ENCODE data around the gene CRHR1.

Gene CRHR1

DNA sequence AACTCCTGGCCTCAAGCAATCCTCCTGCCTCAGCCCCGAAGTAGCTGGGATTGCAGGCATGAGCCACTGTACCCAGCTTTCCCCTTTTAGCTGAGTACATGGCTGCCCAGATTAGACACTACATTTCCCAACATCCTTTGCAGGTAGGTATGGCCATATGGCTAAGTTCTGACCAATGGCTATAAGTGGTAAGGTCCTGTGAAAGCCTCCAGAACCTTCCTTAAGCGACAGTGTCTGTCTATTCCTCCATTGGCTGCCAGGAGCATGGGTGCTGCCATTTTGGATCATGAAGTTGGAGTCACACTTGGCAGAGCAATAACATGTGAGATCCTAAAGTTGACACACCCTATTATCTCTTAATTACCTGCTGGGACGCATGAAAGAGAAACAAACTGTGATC, 24.4 kb upstream of the CRHR1 start:
- DNase-seq, result peak in 1 of 3 experiments; percentile 12

DNA sequence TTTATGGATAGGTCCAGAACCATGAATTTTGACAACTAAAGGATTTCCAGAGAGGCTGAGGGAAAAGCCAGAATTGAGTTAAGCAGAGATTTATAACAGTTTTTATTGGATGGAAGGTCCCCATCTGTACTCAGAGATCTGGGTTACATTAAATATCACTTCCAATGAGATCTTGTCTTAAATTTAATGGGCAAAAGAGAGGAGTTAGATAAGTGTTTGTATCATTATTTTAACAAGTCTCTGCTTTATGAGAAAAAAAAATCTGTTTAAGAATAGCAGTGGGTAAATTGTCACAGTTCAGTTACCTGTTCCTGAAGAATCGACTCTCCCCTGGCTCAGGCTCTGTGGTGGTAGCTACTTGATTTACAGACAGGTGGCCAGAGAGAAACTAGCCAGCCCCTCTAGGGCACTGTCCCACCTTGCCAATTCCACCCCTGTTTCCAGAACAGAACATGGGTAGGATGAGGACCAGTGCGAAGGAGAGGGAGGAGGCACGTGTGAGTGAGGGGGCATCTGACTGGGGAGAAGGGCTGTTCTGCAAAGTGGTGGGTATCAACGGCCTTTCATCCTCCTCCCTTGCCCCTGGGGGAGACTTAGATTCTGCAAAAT, 22.1 kb upstream of the CRHR1 start:
- DNase-seq, result no peak

- no peak for DNase-seq
Observed at GRCh38 chr17:45763182-45763581, 20.9 kb upstream of the CRHR1 start.

DNA sequence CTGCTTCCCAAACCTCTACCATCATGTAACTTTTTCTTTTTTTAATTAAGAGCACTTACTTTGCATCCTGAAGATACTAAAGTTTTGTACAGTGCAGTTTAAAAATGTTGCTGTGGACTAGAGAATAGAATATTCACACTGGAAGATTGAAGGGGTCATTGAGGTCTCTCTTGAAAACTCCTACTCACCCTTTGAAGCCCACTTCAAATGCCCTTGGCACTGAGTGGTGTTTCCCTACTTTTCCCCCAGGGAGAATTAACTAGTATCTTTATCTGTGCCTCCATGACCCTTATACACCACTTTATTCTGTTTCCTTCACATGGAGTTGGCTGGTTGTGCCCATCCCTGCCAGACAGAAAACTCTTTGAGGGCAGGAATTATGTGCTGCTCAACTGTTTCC, 19.6 kb upstream of the CRHR1 start:
- DNase-seq, result no peak

- no peak for DNase-seq
Observed at GRCh38 chr17:45768000-45768399, 16.1 kb upstream of the CRHR1 start.

GRCh38 chr17:45770632-45771270, 13.4 kb upstream of the CRHR1 start:
- DNase-seq, result peak in 1 of 3 experiments; percentile 47

GRCh38 chr17:45771271-45771959, 12.7 kb upstream of the CRHR1 start:
- DNase-seq, result peak in 2 of 3 experiments; percentile 6 to 53

- DNase-seq, result peak in 2 of 3 experiments; percentile 77 to 90
Observed at GRCh38 chr17:45775148-45775547, 9.0 kb upstream of the CRHR1 start.

- DNase-seq, result peak in 2 of 3 experiments; percentile 77 to 90
Observed at GRCh38 chr17:45775576-45776011, 8.5 kb upstream of the CRHR1 start.

GRCh38 chr17:45776896-45777295, 7.2 kb upstream of the CRHR1 start:
- no peak for DNase-seq

DNA sequence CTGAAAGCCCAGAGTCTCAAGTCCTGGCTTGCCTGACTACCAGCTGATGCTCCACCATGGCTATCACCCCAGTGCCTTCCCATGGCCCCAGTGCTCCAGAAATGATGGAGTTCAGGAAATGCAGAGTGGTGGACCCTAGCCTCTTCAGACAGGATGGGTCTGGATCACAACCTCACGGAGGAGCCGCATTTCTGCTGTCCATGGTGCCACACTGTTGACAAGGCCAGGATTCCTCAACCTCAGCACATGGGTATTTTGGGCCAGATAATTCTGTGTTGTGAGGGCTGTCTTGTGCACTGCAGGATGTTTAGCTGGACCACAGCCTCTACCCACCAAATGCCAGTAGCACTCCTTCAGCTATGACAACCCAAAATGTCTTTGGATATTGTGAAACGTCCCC, 6.7 kb upstream of the CRHR1 start:
- DNase-seq, result no peak

DNA sequence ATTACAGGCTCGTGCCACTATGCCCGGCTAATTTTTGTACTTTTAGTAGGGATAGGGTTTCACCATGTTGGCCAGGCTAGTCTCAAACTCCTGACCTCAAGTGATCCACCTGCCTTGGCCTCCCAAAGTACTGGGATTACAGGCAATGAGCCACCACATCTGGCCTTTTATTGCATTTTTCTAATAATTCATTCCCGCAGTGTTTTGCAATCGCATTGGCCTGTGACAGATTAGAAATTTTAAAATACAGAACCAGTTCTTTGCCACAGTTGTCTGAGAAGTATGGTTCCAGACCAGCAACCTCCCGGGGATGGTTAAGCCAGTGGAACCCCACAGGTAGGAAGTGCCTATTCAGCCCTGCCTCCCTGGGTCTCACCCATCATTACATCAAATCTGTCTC, 3.2 kb upstream of the CRHR1 start:
- DNase-seq, result no peak

- peak in 2 of 3 experiments; percentile 49 to 63 for DNase-seq
Observed at GRCh38 chr17:45782889-45783592, 1.1 kb upstream of the CRHR1 start.

DNA sequence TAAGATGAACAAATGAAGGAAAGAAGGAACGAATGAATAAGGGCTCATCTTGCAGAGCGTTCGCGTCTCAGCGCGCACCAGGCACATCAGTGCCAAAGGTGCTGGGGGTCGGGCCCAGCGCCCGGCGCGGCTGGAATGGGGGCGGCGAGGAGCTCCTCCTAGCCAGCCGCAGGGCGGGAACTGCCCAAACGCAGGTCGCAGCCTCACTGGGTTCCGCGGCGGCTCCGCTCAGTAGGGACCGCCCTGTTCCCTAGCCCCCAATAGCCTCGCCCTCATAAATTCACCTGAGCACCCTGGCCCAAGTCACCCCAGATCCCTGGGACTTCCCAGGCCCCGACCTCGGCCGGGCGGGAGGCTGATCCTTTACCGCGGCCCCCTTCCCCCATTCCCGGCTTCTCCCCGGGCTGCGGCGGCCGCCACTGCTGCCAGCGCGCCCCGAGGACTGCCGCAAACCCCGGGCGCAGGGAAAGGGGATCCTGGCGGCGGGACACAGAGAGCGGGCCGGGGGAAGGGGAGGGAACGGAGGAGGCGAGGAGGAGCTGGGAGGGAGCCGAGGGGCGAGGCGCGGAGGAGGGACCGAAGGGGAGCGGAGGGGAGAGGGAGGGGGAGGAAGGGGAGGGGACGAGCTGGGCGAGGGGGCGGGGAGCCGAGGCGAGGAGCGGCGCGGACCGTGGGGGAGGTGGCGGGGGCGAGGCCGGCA, 377 bp upstream of the CRHR1 start:
- DNase-seq, result peak; percentile 9 to 64 (median 52)

- DNase-seq, result peak; percentile 17 to 72 (median 72)
Observed at GRCh38 chr17:45784741-45785479, 790 bp downstream of the CRHR1 start.

DNA sequence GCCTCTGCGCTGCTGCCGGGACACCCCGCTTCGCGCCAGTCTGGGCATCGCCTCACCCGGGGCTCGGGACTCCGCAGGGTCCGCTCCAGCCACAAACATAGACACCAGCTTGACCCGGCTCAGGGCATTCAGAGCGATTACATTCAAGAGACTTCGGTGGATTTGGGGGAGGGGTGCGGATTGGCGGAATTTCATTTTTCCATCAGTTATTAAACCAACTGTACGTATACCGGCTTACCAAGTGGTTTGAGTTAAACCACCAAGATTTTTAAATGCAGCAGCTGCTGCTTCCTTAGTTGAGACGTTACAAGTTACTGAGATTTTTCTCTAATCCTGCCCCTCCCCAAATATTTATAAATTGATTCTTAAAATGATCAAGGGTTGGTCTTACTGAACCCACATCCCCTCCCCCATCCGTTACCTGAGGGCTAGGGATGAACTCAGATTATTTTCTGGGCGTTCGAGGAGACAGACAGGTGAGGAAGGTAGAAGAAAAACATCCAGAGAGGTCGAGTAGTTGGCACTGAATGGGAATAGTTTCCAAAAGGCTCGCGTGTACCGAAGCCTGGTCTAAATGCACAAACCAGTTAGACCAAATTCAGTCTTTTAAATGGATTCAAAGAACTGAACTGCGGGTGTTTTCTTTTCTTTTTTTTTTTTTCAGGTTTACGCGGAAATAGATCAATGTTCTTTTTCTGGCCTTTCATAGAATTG, 1.5 kb downstream of the CRHR1 start:
- no peak for DNase-seq

GRCh38 chr17:45786349-45786748, 2.2 kb downstream of the CRHR1 start:
- DNase-seq, result no peak

- no peak for DNase-seq
Observed at GRCh38 chr17:45787044-45787443, 2.9 kb downstream of the CRHR1 start.

GRCh38 chr17:45787656-45788055, 3.5 kb downstream of the CRHR1 start:
- DNase-seq, result no peak

DNA sequence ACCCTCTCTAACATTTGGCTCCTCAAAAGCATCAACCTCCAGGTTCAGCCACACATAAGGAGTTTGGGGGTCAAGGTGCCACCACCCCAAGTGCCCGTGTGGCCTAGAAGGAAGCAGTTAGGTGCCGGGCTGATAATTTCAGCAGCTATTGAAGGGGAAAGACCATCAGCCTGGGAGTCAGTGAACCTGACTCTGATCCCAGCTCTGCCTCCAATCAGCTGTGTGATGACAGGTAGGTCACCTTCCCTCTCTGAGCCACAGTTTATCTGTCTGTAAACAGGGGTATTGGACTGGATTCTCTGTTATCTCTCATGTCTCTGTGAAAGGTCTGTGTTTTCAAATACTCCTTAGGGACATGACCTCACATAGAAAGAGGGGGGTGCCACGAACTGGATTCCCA, 3.9 kb downstream of the CRHR1 start:
- no peak for DNase-seq

GRCh38 chr17:45789874-45790273, 5.8 kb downstream of the CRHR1 start:
- no peak for DNase-seq
